Measurements from ENCODE around the gene GPR26.

GPR26 gene

DNA sequence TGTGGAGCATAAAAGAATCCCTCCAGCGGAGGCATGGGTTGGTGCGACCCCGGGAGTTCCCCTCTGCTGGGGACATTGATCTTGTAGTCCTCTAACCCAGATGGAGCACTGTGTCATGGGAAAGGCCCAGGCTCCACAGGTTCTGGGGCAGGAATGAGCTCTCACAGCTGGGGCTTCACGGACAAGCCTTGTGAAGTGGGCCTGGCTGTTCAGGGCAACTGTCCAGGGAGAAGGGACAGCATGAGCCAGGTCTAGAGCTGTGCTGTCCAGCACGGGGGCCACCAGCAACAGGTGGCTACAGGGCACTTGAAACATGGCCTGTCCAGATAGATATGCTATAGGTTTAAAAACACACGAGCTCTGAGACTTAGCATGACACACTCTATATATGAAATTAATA lies 11.4 kb downstream of the GPR26 start:
- Histone ChIP-seq H3K9me3 (ENCODE audit: control insufficient read depth, low read length) (no peaks in the 10 kb centered on the region), H3K27ac (ENCODE audit: low read depth, low read length, severe bottlenecking) (no peak overlapping the region), H3K4me1 (ENCODE audit: control insufficient read depth, insufficient read depth, low read length, poor library complexity, severe bottlenecking) (no peaks in the 10 kb centered on the region), H3K4me3 (ENCODE audit: extremely low read depth, insufficient read depth, low read length, poor library complexity, severe bottlenecking) (no peak overlapping the region), H3K36me3 (ENCODE audit: control insufficient read depth, insufficient read depth, low read length) (no peaks in the 10 kb centered on the region)
- 89 to 95% methylated on average over 5 of the region's 6 CpGs for WGBS, 2 experiments (ENCODE audit: insufficient coverage in 2 of 2)

- WGBS, 2 experiments (ENCODE audit: insufficient coverage in 2 of 2): 66 to 67% methylated on average over 1 to 3 of the region's 5 CpGs
- H3K4me1 ChIP-seq (ENCODE audit: control insufficient read depth, insufficient read depth, low read length, poor library complexity, severe bottlenecking): no peaks in the 10 kb centered on the region
- no peaks in the 10 kb centered on the region for H3K36me3 ChIP-seq (ENCODE audit: control insufficient read depth, insufficient read depth, low read length)
- H3K4me3 ChIP-seq (ENCODE audit: extremely low read depth, insufficient read depth, low read length, poor library complexity, severe bottlenecking): no peak overlapping the region
- no peak overlapping the region for H3K27ac ChIP-seq (ENCODE audit: low read depth, low read length, severe bottlenecking)
- H3K9me3 ChIP-seq (ENCODE audit: control insufficient read depth, low read length): no peaks in the 10 kb centered on the region
Observed at GRCh38 chr10:123678376-123678775, 12.2 kb downstream of the GPR26 start.

GRCh38 chr10:123681285-123681684 lies 15.1 kb downstream of the GPR26 start:
- H3K4me3 ChIP-seq (ENCODE audit: extremely low read depth, insufficient read depth, low read length, poor library complexity, severe bottlenecking): no peak overlapping the region
- WGBS, 2 experiments (ENCODE audit: insufficient coverage in 2 of 2): 92 to 96% methylated on average over 2 to 7 of the region's 9 CpGs
- no peaks in the 10 kb centered on the region for H3K4me1 ChIP-seq (ENCODE audit: control insufficient read depth, insufficient read depth, low read length, poor library complexity, severe bottlenecking)
- H3K9me3 ChIP-seq (ENCODE audit: control insufficient read depth, low read length): no peaks in the 10 kb centered on the region
- no peaks in the 10 kb centered on the region for H3K36me3 ChIP-seq (ENCODE audit: control insufficient read depth, insufficient read depth, low read length)
- no peak overlapping the region for H3K27ac ChIP-seq (ENCODE audit: low read depth, low read length, severe bottlenecking)

GRCh38 chr10:123682477-123682876 lies 16.3 kb downstream of the GPR26 start:
- no peaks in the 10 kb centered on the region for H3K9me3 ChIP-seq (ENCODE audit: control insufficient read depth, low read length)
- no peaks in the 10 kb centered on the region for H3K36me3 ChIP-seq (ENCODE audit: control insufficient read depth, insufficient read depth, low read length)
- WGBS, 2 experiments (ENCODE audit: insufficient coverage in 2 of 2): 100% methylated on average over 2 of the region's 2 CpGs
- no peak overlapping the region for H3K27ac ChIP-seq (ENCODE audit: low read depth, low read length, severe bottlenecking)
- no peaks in the 10 kb centered on the region for H3K4me1 ChIP-seq (ENCODE audit: control insufficient read depth, insufficient read depth, low read length, poor library complexity, severe bottlenecking)
- no peak overlapping the region for H3K4me3 ChIP-seq (ENCODE audit: extremely low read depth, insufficient read depth, low read length, poor library complexity, severe bottlenecking)

DNA sequence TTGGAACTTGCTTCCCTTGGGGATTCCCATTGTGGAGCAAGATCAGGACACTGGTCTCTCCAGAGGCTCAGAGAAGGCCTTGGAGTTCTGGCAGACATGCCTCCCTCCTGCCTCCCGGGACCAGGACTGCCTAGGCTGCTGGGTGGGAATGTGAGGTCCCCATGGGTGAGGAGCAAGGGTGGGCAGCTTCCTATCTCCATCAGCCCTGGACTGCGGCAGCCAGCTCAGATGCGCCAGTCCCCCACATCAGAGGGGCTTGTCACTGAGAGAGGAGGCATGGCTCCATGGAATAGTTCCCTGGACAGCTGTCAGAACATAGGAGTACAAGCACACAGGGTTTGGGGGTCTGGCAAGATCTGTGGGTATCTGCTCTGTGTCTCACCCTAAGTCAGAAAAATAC lies 17.3 kb downstream of the GPR26 start:
- 69% methylated on average over 3 of the region's 3 CpGs; no CpG with 5 or more reads in 1 of the 2 experiments for WGBS, 2 experiments (ENCODE audit: insufficient coverage in 2 of 2)
- Histone ChIP-seq H3K9me3 (ENCODE audit: control insufficient read depth, low read length) (no peaks in the 10 kb centered on the region), H3K4me1 (ENCODE audit: control insufficient read depth, insufficient read depth, low read length, poor library complexity, severe bottlenecking) (no peaks in the 10 kb centered on the region), H3K4me3 (ENCODE audit: extremely low read depth, insufficient read depth, low read length, poor library complexity, severe bottlenecking) (no peak overlapping the region), H3K27ac (ENCODE audit: low read depth, low read length, severe bottlenecking) (no peak overlapping the region), H3K36me3 (ENCODE audit: control insufficient read depth, insufficient read depth, low read length) (no peaks in the 10 kb centered on the region)

GRCh38 chr10:123683865-123684264 lies 17.7 kb downstream of the GPR26 start:
- Histone ChIP-seq H3K4me1 (ENCODE audit: control insufficient read depth, insufficient read depth, low read length, poor library complexity, severe bottlenecking) (no peaks in the 10 kb centered on the region), H3K9me3 (ENCODE audit: control insufficient read depth, low read length) (no peaks in the 10 kb centered on the region), H3K36me3 (ENCODE audit: control insufficient read depth, insufficient read depth, low read length) (no peaks in the 10 kb centered on the region), H3K27ac (ENCODE audit: low read depth, low read length, severe bottlenecking) (no peak overlapping the region), H3K4me3 (ENCODE audit: extremely low read depth, insufficient read depth, low read length, poor library complexity, severe bottlenecking) (no peak overlapping the region)
- WGBS, 2 experiments (ENCODE audit: insufficient coverage in 2 of 2): 81 to 95% methylated on average over 6 to 7 of the region's 8 CpGs

DNA sequence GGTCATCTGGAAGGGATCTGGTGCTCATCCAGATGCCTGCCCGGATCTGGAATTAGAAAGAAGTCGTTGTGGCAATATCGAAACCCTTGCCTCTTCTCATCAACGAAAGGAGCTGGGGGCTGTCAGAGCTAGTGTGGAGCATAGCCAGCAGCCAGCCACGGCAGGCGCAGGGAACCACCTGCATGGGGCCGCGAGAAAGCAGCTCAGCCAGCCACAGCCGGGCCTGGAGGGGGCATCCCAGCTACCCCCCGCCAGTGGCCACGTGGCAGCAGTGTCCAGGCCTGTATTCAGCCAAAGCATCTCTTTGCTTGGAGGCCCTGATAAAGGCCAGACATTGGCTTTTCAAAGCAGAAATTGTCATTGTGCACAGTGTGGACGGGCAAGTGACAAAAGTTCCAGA lies 19.1 kb downstream of the GPR26 start:
- Histone ChIP-seq H3K4me1 (ENCODE audit: control insufficient read depth, insufficient read depth, low read length, poor library complexity, severe bottlenecking) (no peaks in the 10 kb centered on the region), H3K4me3 (ENCODE audit: extremely low read depth, insufficient read depth, low read length, poor library complexity, severe bottlenecking) (no peak overlapping the region), H3K36me3 (ENCODE audit: control insufficient read depth, insufficient read depth, low read length) (no peaks in the 10 kb centered on the region), H3K9me3 (ENCODE audit: control insufficient read depth, low read length) (no peaks in the 10 kb centered on the region), H3K27ac (ENCODE audit: low read depth, low read length, severe bottlenecking) (no peak overlapping the region)
- WGBS, 2 experiments (ENCODE audit: insufficient coverage in 2 of 2): 86 to 91% methylated on average over 9 to 12 of the region's 12 CpGs

DNA sequence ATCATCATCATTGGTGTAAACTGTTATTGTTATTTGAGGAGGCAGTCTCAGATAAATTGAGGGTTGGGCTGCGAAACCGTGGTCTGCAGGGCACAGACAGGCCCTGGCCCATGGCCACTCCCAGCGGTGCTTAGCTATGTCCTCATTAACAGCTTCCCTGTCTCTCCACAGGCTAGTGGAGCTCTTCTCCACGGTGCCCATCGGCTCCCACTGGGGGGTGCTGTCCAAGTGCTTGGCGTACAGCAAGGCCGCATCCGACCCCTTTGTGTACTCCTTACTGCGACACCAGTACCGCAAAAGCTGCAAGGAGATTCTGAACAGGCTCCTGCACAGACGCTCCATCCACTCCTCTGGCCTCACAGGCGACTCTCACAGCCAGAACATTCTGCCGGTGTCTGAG lies 21.6 kb downstream of the GPR26 start:
- Histone ChIP-seq H3K4me1 (ENCODE audit: control insufficient read depth, insufficient read depth, low read length, poor library complexity, severe bottlenecking) (no peaks in the 10 kb centered on the region), H3K27ac (ENCODE audit: low read depth, low read length, severe bottlenecking) (no peak overlapping the region), H3K9me3 (ENCODE audit: control insufficient read depth, low read length) (no peaks in the 10 kb centered on the region), H3K36me3 (ENCODE audit: control insufficient read depth, insufficient read depth, low read length) (no peaks in the 10 kb centered on the region), H3K4me3 (ENCODE audit: extremely low read depth, insufficient read depth, low read length, poor library complexity, severe bottlenecking) (no peak overlapping the region)
- WGBS, 2 experiments (ENCODE audit: insufficient coverage in 2 of 2): 69 to 72% methylated on average over 10 to 13 of the region's 13 CpGs

- Histone ChIP-seq H3K9me3 (ENCODE audit: control insufficient read depth, low read length) (no peaks in the 10 kb centered on the region), H3K4me1 (ENCODE audit: control insufficient read depth, insufficient read depth, low read length, poor library complexity, severe bottlenecking) (no peaks in the 10 kb centered on the region)
- WGBS, 2 experiments (ENCODE audit: insufficient coverage in 2 of 2): 96% methylated on average over 2 of the region's 2 CpGs
Observed at GRCh38 chr10:123689880-123690279, 23.7 kb downstream of the GPR26 start.

DNA sequence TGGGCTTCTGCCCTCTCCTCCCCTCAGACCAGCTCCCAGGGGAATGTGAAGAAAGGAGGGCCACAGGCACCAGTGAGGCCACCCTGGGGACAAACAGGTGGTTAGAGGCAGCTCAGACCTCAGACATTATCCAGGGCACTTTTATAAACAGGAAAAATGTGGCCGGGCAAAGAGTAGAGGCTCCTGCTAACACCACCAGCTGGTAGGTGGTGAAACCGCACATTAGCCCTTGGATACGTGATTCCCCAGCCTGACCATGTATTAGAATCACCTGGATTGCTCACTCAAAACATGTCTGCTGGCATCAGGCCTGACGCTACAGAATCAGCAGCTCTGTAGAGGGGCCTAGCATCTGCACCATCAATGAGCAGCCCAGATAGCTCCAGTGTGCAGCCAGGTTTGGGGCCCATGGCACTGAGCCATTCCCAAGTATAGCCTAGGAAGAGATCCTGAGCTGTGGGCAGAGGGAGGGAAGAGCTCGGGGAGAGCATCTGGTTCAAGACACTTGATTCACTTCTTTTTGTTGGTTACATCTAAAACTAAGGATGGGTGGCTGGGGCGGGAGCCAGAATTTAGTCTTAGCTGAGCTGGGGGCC lies 37.1 kb downstream of the GPR26 start:
- Histone ChIP-seq H3K4me1 (ENCODE audit: control insufficient read depth, insufficient read depth, low read length, poor library complexity, severe bottlenecking) (no peaks in the 10 kb centered on the region), H3K9me3 (ENCODE audit: control insufficient read depth, low read length) (no peaks in the 10 kb centered on the region), H3K27ac (ENCODE audit: low read depth, low read length, severe bottlenecking) (no peak overlapping the region), H3K36me3 (ENCODE audit: control insufficient read depth, insufficient read depth, low read length) (no peaks in the 10 kb centered on the region), H3K4me3 (ENCODE audit: extremely low read depth, insufficient read depth, low read length, poor library complexity, severe bottlenecking) (no peak overlapping the region)
- WGBS, 2 experiments (ENCODE audit: insufficient coverage in 2 of 2): 88 to 92% methylated on average over 5 of the region's 6 CpGs

More at GRCh38 chr10:123689880-123690279, 23.7 kb downstream of the GPR26 start:
- Histone ChIP-seq H3K4me3 (ENCODE audit: extremely low read depth, insufficient read depth, low read length, poor library complexity, severe bottlenecking) (no peak overlapping the region), H3K36me3 (ENCODE audit: control insufficient read depth, insufficient read depth, low read length) (no peaks in the 10 kb centered on the region), H3K27ac (ENCODE audit: low read depth, low read length, severe bottlenecking) (no peak overlapping the region)

- Histone ChIP-seq H3K27ac (ENCODE audit: low read depth, low read length, severe bottlenecking) (no peak overlapping the region), H3K4me3 (ENCODE audit: extremely low read depth, insufficient read depth, low read length, poor library complexity, severe bottlenecking) (no peak overlapping the region), H3K36me3 (ENCODE audit: control insufficient read depth, insufficient read depth, low read length) (no peaks in the 10 kb centered on the region), H3K9me3 (ENCODE audit: control insufficient read depth, low read length) (no peaks in the 10 kb centered on the region), H3K4me1 (ENCODE audit: control insufficient read depth, insufficient read depth, low read length, poor library complexity, severe bottlenecking) (no peaks in the 10 kb centered on the region)
- WGBS, 2 experiments (ENCODE audit: insufficient coverage in 2 of 2): 92 to 96% methylated on average over 8 of the region's 8 CpGs
Observed at GRCh38 chr10:123704076-123704475, 37.9 kb downstream of the GPR26 start.
